DMS153 treated with DMSO at 0.1 percent for 48 hours (cell line): ENCODE results near the gene LRP1B.
"Not testable (repeated sequence)": the region's sequence is repeated elsewhere in the genome, so short reads cannot be mapped to it uniquely, and the experiment has no call there.

Experiments
- DNase-seq: peaks from one replicate; lab custom pipeline; 2025; ENCODE audit not compliant: unreplicated experiment; lab: John Stamatoyannopoulos, UW

LRP1B gene

GRCh38 chr2:140972724-140973123 is 1158.1 kb downstream of the LRP1B start:
- DNase-seq: no peak

GRCh38 chr2:140964324-140964723 is 1166.5 kb downstream of the LRP1B start:
- DNase-seq: not testable (repeated sequence)

GRCh38 chr2:140949932-140950331 is 1180.9 kb downstream of the LRP1B start:
- DNase-seq: no peak

DNA sequence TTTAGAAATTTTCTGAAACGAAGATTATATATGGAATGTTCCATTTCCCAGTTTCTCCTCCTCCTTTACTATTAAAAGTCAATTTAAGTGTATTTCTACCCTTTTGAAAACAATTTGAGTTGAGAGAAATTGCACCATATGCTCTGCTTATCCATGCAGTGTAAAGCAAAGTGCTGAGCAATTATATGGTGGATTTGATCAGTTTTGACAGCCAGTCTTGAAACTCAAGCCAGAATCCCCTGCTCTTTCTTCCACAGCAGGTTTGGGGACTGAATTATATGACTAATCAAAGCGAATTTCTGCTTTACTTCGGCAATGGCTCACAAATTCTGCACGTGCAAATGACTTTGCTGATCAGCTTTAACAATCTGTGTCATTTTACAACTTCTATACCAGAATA is 1183.6 kb downstream of the LRP1B start:
- no peak for DNase-seq

DNA sequence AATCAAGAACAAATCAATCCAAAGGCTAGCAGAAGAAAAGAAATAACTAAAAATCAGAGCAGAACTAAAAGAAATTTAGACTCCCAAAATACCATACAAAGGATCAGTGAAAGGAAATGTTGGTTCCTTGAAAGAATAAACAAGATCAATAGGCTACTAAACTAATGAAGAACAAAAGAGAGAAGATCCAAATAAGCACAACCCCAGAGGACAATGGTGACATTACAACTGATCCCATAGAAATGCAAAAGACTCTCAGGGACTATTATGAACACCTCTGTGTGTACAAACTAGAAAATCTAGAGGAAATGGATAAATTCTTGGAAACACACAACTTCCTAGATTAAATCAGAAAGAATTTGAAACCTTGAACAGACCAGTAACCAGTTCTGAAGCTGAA is 1186.9 kb downstream of the LRP1B start:
- no peak for DNase-seq

GRCh38 chr2:140942284-140942683 is 1188.5 kb downstream of the LRP1B start:
- no peak for DNase-seq

- DNase-seq: no peak
These were observed 1201.0 kb downstream of the LRP1B start for GRCh38 chr2:140929849-140930248.

GRCh38 chr2:140918426-140918825 is 1212.4 kb downstream of the LRP1B start:
- no peak for DNase-seq

GRCh38 chr2:140916410-140916809 is 1214.4 kb downstream of the LRP1B start:
- DNase-seq: no peak

DNA sequence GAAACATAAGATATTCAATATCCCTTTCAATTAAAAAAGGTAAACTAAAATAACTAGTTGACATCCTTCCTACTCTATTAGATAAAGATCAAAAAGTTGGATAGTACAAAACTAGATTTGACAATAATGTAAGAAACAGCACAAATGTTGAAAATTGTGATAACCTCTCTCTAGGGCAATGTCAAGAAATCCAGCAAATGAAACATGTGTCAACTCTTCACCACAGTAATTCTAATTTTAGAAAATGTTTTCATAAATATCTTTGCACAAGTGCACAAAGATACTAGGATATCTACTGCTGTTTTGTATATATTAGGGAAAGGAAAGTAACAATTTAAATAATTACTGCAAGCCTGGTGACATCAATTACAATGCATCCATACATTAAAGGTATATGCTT is 1220.1 kb downstream of the LRP1B start:
- DNase-seq: no peak

DNA sequence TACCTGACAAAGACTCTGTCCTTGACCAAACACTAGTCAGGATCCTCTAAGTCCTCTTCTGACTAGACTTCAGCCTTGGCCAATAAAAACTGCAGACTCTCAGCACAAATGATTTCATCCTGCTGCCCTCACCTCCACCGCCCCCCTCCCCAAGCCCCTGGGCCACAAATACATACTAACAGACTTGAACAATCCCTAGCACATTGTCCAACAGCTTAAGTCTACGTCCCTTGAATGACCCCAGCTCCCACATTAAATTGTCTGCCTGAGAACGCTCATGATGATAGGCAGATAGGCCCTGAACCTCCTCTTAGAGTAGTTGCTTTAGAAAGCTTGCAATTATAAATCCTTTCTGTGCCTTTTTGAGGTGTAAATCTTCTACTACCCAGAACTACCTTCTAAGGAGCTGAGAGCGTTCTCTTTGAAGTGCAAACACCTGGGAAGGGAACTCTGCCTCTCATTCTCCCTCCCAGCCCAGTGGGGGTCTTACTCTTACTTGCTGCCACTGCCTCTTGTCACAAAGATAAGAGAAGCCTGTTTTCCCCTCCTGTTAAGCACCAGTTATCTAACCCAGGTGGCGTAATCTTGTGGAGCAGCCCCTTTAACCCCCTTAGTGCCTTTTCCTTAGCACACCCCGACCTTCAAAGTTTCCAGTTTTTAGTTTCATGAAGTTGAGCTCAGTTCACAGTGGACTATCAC is 1225.6 kb downstream of the LRP1B start:
- no peak for DNase-seq

DNA sequence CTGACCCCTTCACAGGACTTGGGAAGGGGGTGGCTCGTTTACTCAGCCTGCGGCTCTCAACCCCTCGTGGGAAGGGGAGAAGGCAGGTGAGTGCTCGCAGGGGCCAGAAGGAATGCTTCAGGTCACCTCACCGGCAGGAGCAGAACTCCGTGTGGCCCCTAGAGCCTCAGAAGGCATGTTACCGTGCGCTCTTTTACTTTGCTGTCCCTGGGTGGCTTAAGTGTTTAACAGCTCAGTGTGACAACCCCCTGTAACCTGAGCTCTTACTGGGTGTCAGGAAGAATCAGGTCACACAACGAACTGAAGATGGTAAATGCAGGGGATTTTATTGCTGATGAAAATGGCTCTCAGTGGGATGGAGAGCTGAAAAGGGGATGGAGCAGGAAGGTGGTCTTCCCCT is 1235.4 kb downstream of the LRP1B start:
- DNase-seq: no peak

DNA sequence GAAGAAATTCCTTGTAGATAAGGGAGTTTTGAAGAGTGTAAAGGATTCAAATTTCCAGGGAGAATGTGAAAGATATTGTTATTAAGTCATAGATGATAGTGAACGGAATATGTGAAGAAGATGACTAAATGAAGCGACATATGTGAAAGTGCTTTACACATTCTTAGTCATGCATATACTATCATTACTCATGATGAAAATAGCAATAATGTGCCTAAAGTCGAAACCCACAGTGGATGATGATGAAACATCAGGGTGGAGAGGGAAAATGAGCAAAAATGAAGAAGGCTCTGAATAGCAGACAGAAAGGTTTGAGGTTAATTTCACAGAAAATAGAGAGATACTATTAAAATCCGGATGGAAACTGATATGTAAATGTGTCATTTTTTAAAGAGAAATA is 1237.1 kb downstream of the LRP1B start:
- DNase-seq: no peak

- no peak for DNase-seq
These were observed 1237.7 kb downstream of the LRP1B start for GRCh38 chr2:140892911-140893637.

DNA sequence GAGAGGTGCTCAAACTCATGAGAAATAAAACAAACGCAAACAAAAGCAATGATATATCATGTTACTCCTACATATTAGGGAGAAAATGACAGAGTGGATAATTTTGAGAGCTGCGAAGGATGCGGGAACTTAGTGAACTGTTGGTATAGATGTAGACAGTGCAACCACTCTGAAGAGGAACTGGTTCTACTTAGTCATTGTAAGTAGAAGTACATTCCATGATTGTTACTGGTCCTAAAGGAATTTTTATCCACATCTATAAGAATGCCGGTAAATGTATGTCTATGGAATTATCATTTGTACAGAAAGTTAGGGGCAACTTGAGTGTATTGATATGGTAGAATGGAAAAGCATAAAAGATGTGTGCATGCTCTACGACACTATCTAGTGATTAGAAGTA is 1238.4 kb downstream of the LRP1B start:
- DNase-seq: no peak

DNA sequence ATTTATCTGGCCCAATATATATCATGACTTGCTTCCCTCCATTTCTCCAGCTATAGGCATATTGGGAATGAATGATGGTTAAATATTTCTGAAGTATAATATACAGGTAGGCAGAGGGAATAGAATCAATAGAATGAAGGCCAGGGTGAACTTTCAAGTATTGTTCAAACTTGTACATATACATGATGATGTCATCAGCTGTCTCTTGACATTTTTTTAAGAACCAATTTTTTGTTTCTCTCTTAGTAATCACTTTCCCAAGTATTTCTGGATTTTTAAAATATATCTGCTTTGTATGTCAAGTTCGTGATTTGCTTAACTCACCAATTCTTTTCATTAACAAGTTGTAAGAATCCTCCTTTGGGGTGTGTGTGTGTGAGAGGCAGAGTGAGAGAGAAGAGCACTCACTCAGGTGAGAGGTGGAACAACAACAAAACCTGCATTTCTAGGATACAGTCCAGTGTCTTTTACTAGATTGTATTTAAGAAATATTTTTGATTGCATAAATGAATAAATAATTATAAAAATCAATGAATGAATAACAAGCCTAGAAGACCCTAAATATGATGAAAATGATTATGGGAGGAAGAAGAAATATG is 1239.1 kb downstream of the LRP1B start:
- DNase-seq: no peak

DNA sequence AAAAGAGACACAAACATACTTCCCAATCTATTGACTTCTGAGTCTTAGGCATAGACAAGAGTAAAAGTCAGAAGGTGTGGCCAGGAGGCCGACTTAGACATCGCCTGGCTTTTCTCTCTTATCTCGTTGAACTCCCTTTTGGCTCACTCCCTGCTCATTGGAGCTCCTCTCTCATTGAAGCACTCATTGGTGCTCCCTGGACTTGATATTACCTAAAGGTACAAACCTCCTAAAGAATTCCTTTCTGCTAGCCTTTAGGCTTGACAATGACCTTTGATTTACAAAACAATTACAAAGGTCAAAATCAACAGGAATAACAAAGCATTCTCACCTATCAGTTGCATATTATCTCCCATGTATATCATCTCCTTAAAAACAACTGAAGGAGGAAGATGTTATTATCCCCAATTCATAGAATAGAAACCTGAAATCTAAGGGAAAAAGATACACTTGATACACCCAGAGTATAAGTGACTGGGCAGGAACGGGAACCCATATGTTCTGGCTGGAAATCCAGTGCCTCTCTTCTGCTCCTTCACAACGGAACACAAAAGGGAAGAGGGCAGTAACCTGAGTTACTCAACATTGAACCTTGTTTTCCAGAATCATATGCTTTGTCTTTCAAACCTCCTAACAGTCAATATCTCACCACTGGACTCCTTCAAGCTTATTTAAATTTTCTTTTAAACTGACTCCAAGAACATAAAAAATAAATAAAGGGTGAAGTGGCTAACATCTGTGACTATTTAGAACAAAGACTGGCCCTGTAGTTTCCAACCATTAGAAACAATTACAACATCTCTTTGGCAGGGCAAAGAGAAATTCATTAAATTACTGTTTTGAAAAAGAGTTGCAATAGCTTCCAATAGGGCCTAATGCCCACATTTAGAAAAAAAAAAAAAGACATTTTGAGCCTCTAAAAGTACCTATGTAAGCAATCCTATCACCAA is 1247.9 kb downstream of the LRP1B start:
- DNase-seq: no peak

DNA sequence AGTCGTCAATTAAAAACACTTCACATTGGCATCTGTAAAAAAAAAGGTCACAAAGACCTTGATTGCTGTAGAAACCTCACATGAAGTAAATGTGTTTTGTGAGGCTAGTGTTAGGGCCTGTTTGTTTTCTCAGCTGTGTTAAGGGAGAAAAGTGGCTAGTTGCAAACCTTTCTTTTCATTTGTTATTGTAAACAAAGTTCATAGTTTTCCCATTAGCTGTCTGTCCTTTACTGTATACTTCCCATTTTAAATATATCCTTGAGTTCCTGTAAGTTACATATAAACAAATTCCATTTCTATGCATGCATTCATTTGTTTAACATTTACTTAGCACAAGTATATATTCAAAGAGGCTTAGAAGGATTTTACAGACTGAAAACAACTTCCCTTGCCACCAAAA is 1250.2 kb downstream of the LRP1B start:
- no peak for DNase-seq

DNA sequence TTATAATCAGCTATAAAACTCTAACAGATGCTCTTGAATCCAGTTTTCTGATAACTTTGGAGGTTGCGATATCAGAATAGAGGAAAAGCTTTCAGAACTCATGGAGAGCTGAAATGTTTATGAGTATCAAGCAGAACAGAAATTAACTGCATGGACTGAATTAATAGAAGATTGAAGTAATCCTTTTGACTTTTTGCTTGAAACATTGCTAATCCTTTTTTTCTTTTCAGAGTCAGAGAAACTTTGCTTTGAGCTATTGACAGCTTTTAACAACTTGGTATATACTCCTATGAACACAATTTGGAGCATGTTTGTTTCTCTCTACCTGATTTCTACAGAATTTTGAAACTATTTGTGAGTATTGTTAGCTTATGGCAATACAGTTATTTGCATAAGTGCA is 1254.8 kb downstream of the LRP1B start:
- no peak for DNase-seq

DNA sequence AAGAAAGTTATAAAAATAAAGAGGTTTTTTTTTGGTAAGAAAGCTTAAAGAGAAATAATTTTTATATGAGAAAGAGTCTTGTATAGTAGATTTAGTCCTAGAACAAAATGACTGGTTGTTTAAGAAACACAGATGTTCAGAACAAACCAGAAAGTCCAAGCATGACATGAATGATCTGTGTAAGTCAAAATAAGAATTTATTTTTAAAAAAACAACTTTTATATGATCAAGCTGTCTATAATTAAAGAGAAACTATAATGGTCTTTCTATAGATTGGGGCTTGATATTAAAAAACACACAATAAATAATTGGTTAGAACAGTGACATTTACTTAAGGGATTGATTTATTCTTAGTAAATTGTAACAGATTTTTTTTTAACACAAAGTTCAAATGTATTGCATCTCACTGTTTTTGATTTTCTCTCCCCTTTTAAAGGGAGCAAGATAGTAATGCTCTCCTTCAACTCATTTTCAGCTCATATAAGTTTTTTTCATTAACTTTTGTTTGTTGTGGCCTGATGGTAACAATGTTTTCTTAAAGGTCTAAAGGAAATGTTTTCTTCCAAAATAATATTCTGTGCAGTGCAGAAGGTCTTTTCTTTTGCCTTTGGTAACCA is 1256.8 kb downstream of the LRP1B start:
- DNase-seq: no peak

DNA sequence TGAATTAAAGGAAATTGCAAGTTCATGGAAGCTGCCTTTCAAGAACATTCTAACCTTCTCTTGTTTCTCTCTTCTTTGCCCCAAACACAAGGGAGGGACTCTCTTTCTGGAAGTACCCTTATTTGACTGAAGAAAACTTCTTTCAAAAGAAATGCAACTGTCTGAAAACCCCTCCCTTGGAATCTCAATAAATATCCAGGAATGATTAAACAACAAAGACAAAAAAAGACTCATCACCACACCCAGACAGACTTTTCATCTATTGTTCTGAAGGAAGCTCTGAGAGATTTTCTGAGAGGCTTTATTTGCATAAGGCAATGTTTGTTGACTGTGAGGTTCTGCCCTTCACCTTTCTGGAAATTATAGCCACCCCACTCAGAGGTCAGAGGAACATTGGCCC is 1260.9 kb downstream of the LRP1B start:
- DNase-seq: no peak
